ENCODE results near the gene KPNA2. TPM values are rescaled to one million over a fixed set of nuclear protein-coding genes. Genes with fewer than 3 reads are reported as not detected.

KPNA2 gene
- total and polyA plus RNA-seq, 9 of the 15 experiments (the other 6 are each of a cell fraction or from before 2014, with no cell fraction given): 132 to 984 (median 241) TPM

DNA sequence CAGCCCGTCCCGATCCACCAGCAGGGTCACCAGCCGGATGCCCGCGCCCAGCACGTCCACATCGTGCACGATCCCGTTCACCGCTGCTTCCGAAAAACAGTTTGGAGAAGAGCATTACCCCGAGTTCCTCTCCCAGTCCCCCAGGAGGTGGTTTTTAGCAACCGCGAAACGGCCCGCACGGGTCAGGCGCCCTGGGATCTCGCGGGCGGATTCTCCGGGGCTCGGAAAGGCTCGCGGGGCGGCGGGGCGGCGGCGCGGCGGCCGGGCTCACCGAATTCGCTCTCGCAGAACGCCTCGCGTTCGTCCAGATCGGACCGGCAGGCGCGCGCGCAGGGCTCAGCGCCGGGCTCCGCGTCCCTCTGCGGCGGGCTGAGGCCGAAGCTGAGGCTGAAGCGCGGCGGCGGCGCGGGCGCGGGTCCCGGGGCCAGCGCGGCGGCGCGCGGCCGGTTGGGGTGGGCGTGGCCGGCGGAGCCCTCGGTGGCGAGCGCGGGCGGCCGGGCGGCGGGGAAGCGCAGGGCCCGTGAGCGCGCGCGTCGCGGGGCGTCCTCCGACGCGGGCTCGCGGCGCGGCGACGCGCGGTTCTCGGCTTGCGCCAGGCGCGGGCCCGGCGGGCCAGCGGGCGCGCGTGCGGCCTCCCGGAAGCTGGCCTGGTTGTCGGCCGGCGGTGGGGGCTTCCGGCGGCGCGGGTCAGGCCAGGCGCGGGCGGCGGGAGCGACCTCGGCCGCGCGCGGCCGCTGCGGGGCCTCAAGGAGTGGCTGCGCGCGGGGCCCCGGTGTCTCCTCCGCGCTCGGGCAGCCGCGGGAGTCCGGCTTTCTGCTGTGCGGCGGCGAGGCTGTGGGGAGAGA, 42.2 kb upstream of the KPNA2 start (continued):
- TF ChIP-seq, protein P1, sequence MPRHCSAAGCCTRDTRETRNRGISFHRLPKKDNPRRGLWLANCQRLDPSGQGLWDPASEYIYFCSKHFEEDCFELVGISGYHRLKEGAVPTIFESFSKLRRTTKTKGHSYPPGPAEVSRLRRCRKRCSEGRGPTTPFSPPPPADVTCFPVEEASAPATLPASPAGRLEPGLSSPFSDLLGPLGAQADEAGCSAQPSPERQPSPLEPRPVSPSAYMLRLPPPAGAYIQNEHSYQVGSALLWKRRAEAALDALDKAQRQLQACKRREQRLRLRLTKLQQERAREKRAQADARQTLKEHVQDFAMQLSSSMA (CRISPR knock-in tag; IDR thresholded peaks at IDR 0.05): no peak
- TF ChIP-seq ZNF23 (CRISPR knock-in tag; IDR thresholded peaks at IDR 0.05) (no peak), DPF2 (IDR thresholded peaks at IDR 0.05) (no peak), CREB5 (CRISPR knock-in tag; IDR thresholded peaks at IDR 0.05) (no peak), ZSCAN29 (IDR thresholded peaks at IDR 0.05) (no peak), EP400 (IDR thresholded peaks at IDR 0.05) (no peak), SETDB1 (IDR thresholded peaks at IDR 0.05; ENCODE audit: low read length) (peak; percentile 43), TCF15 (CRISPR knock-in tag; IDR thresholded peaks at IDR 0.05) (no peak), TRIM28 (IDR thresholded peaks at IDR 0.05) (no peak), CREBBP (IDR thresholded peaks at IDR 0.05; ENCODE audit: low read depth, low read length) (no peak), SOX6 (IDR thresholded peaks at IDR 0.05) (no peak), RAD51 (IDR thresholded peaks at IDR 0.05; ENCODE audit: borderline replicate concordance, low read depth) (no peak), POLR2H (tag; IDR thresholded peaks at IDR 0.05; ENCODE audit: low read depth) (peak; percentile 64), HDGF (IDR thresholded peaks at IDR 0.05) (no peak), ZNF668 (CRISPR knock-in tag; IDR thresholded peaks at IDR 0.05) (no peak)
- TF ChIP-seq, protein P2, sequence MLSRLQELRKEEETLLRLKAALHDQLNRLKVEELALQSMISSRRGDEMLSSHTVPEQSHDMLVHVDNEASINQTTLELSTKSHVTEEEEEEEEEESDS (CRISPR knock-in tag; IDR thresholded peaks at IDR 0.05): no peak
- TF ChIP-seq, protein P3, sequence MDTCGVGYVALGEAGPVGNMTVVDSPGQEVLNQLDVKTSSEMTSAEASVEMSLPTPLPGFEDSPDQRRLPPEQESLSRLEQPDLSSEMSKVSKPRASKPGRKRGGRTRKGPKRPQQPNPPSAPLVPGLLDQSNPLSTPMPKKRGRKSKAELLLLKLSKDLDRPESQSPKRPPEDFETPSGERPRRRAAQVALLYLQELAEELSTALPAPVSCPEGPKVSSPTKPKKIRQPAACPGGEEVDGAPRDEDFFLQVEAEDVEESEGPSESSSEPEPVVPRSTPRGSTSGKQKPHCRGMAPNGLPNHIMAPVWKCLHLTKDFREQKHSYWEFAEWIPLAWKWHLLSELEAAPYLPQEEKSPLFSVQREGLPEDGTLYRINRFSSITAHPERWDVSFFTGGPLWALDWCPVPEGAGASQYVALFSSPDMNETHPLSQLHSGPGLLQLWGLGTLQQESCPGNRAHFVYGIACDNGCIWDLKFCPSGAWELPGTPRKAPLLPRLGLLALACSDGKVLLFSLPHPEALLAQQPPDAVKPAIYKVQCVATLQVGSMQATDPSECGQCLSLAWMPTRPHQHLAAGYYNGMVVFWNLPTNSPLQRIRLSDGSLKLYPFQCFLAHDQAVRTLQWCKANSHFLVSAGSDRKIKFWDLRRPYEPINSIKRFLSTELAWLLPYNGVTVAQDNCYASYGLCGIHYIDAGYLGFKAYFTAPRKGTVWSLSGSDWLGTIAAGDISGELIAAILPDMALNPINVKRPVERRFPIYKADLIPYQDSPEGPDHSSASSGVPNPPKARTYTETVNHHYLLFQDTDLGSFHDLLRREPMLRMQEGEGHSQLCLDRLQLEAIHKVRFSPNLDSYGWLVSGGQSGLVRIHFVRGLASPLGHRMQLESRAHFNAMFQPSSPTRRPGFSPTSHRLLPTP (IDR thresholded peaks at IDR 0.05; ENCODE audit: borderline replicate concordance, extremely low read depth, insufficient read length): no peak

Measured in K562 (cell line).